Large intestine (tissue), 3 donors: ENCODE measurements around the gene LTB. TPM values are rescaled to one million over a fixed set of nuclear protein-coding genes. Genes with fewer than 3 reads are reported as not detected.

Experiments used
- DNase-seq, 2 donors: peaks; one replicate each; pipeline versions ENCODE4 v3.0.0 to v3.0.0-alpha.2; 2013
- H3K27ac ChIP-seq: one replicate; pipeline ENCODE4 v1.5.1; 2013; ENCODE audit warnings: low read length
- H3K27me3 ChIP-seq: 2 replicates; pipeline ENCODE4 v1.6.1; 2013; ENCODE audit warnings: low read length; ENCODE audit not compliant: control insufficient read depth, insufficient read depth
- H3K36me3 ChIP-seq: 2 replicates; pipeline ENCODE4 v1.6.1; 2013; ENCODE audit warnings: low read length; ENCODE audit not compliant: control insufficient read depth, insufficient read depth
- H3K4me1 ChIP-seq: one replicate; pipeline ENCODE4 v1.6.1; 2013; ENCODE audit warnings: low read length; ENCODE audit not compliant: control insufficient read depth, insufficient read depth
- H3K4me3 ChIP-seq: one replicate; pipeline ENCODE4 v1.5.1; 2013; ENCODE audit warnings: low read length
- H3K9me3 ChIP-seq: one replicate; pipeline ENCODE4 v1.6.1; 2013; ENCODE audit warnings: mild to moderate bottlenecking, low read depth, low read length, moderate library complexity; ENCODE audit not compliant: control insufficient read depth
- WGBS: methylation state at CpG from one replicate; pipeline ENCODE4 v1.1.5; 2013; ENCODE audit warnings: low lambda C conversion rate; ENCODE audit not compliant: insufficient coverage; 5-methylcytosine and 5-hydroxymethylcytosine counted together
- polyA plus RNA-seq: library from polyadenylated mRNA; unstranded; fragments of 120-200 nt; gene quantifications from one replicate; pipeline ENCODE4 v1.2.1, GENCODE V29; 2013

LTB gene
- polyA plus RNA-seq, 1 donor: 20.1 TPM

GRCh38 chr6:31622684-31623091 lies 40.5 kb upstream of the LTB start:
- peaks cover 16% of the 10 kb centered on the region for H3K4me1 ChIP-seq
- WGBS: no CpG with 5 or more reads among the region's 10 CpGs
- no peak overlapping the region for H3K27ac ChIP-seq
- H3K27me3 ChIP-seq: no peaks in the 10 kb centered on the region
- peaks cover 52% of the 10 kb centered on the region for H3K36me3 ChIP-seq
- no peaks in the 10 kb centered on the region for H3K9me3 ChIP-seq
- H3K4me3 ChIP-seq: no peak overlapping the region
- DNase-seq: no peak

DNA sequence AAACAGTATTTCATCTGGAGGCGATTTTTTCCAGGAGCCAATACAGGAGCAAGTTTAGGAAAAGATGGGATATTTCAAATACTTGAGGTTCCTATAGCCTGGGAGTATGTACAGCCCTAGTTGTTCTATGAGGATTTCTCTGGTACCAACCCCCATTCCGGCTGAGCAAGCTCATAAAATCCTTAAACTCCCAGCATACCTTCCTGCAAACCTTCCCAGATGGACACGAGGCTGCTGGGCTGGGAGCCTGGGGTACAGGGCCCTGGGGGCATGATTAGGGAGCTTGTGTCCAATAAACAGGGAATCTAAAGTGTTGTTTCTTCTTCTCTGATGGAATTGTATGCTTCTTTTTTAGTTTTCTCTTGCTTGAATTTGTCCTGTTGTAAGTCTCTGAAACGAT lies 39.8 kb upstream of the LTB start:
- Histone ChIP-seq H3K36me3 (peaks cover 45% of the 10 kb centered on the region), H3K27me3 (no peaks in the 10 kb centered on the region)
- 0% methylated on average over 1 of the region's 4 CpGs for WGBS

GRCh38 chr6:31621320-31621939 lies 39.2 kb upstream of the LTB start:
- DNase-seq: peak in 1 of 2 donors; percentile 28
- peaks cover 16% of the 10 kb centered on the region for H3K4me1 ChIP-seq
- H3K36me3 ChIP-seq: peaks cover 39% of the 10 kb centered on the region
- H3K9me3 ChIP-seq: no peaks in the 10 kb centered on the region
- no peaks in the 10 kb centered on the region for H3K27me3 ChIP-seq
- 4% methylated on average over 9 of the region's 15 CpGs for WGBS
- H3K4me3 ChIP-seq: peak overlapping the region; percentile 92
- peak overlapping the region; percentile 95 for H3K27ac ChIP-seq

More for the DNA sequence above, 39.8 kb upstream of the LTB start:
- DNase-seq: peak in 1 of 2 donors; percentile 31
- Histone ChIP-seq H3K9me3 (no peaks in the 10 kb centered on the region), H3K4me1 (peaks cover 16% of the 10 kb centered on the region), H3K4me3 (peak overlapping the region; percentile 92), H3K27ac (peak overlapping the region; percentile 95)

GRCh38 chr6:31620586-31621319 lies 38.5 kb upstream of the LTB start, which contains the start of gene PRRC2A:
Gene PRRC2A (plus strand): TSS chr6:31620715. CDS start chr6:31622790, 2,075 bp downstream.
- peak in 1 of 2 donors; percentile 49 for DNase-seq
- Histone ChIP-seq H3K4me3 (peak within 1 kb of the TSS; percentile 92), H3K9me3 (no peaks in the 10 kb centered on the region), H3K27ac (peak within 1 kb of the TSS; percentile 98), H3K36me3 (peaks cover 32% of the 10 kb centered on the region), H3K27me3 (no peaks in the 10 kb centered on the region), H3K4me1 (peaks cover 16% of the 10 kb centered on the region)
- WGBS: no CpG with 5 or more reads among the region's 67 CpGs

DNA sequence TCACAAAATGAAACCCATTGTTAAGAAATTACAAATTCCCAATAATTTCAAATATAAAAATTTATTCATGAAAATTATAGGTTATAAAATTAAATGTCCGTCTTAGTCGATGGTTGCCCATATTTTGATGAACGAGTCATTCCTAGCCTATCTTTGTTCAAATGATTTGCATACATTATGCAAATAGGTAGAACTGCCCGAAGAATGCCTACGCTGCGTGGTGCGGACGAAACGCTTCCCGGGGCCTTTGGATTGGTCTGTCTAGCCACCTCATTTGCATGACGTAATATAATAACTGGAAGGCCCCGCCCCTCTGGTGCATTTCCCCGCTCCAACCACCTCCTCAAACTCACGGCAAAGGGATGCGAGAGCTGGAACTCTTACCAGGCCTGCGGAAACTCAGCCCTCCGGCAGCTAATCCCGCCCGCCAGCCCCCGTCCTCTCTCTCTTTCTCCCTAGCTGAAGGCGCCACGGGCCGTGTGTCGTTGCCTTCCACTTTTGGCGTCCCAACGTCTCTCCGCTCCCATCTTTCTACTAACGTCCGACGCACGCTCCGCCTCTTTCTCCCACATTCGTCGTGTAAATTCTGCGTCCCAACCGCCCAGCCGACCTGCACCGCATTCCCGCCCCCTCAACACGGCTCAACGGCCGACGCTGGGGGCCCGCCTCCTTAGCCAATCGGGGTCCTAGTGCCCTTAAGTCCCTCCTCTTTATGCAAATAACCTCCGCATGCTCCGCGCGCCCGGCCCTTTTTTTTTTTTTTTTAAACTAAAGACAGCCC lies 37.8 kb upstream of the LTB start:
- no CpG with 5 or more reads among the region's 50 CpGs for WGBS
- Histone ChIP-seq H3K27me3 (no peaks in the 10 kb centered on the region), H3K4me3 (peak overlapping the region; percentile 92), H3K36me3 (peaks cover 25% of the 10 kb centered on the region), H3K27ac (peak overlapping the region; percentile 98), H3K4me1 (peaks cover 22% of the 10 kb centered on the region), H3K9me3 (no peaks in the 10 kb centered on the region)
- DNase-seq: peak; percentile 99 to 100

- no peak for DNase-seq
- no CpG with 5 or more reads among the region's 2 CpGs for WGBS
- Histone ChIP-seq H3K9me3 (no peaks in the 10 kb centered on the region), H3K36me3 (no peaks in the 10 kb centered on the region), H3K4me3 (no peak overlapping the region), H3K27ac (no peak overlapping the region), H3K27me3 (no peaks in the 10 kb centered on the region), H3K4me1 (peaks cover 30% of the 10 kb centered on the region)
Observed at GRCh38 chr6:31617010-31617409, 34.8 kb upstream of the LTB start.

- WGBS: no CpG with 5 or more reads among the region's 7 CpGs
- H3K4me3 ChIP-seq: peak overlapping the region; percentile 13
- peaks cover 24% of the 10 kb centered on the region for H3K4me1 ChIP-seq
- H3K27me3 ChIP-seq: no peaks in the 10 kb centered on the region
- H3K9me3 ChIP-seq: no peaks in the 10 kb centered on the region
- H3K27ac ChIP-seq: peak overlapping the region; percentile 77
- DNase-seq: no peak
- no peaks in the 10 kb centered on the region for H3K36me3 ChIP-seq
Observed at GRCh38 chr6:31615748-31616147, 33.5 kb upstream of the LTB start.

DNA sequence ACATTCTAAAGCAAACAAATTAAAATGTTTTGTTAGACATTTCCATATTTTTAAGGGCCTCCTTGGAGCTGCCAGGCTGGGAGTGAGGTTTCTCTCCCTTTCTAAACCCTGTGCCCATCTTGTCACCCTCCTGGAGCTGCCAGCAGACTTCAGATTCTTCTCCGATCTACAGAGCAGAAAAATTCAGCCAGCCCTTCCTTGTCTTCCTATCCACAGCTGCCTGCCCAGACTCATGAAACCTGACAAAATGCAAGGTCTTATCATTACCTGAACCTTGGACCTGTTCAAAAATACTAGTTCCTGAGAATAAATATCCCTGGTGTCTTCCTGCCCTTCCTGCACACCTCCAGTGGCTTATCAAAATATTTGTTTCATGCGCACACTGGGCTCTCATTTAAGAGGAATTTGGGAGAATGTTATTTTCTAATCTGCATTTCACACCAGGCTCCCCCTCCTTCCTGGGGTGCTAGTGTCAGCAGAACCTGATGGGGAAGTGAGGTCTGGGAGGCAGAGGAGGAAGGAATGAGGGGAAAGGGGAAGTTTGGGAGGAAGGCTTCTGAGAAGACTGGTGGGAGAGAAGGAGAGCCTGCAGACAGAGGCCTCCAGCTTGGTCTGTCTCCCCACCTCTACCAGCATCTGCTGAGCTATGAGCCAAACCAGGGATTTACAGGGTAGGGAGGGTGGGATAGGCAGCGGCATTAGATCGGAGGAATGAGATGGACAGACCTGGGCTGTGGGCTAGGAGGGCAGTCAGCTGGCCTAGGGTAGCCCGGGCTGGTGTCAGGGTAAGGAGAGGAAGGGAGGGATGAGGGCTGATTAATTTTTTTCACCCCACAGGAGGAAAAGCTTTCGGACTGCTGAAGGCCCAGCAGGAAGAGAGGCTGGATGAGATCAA lies 32.7 kb upstream of the LTB start, which contains the start of gene AIF1:
Gene AIF1, plus strand, starts transcription at position 551 of the 895 bp plus-strand sequence. Its CDS starts 96 bp downstream, at position 647.
- peaks cover 24% of the 10 kb centered on the region for H3K4me1 ChIP-seq
- no peaks in the 10 kb centered on the region for H3K36me3 ChIP-seq
- peak within 1 kb of the TSS; percentile 13 for H3K4me3 ChIP-seq
- no peaks in the 10 kb centered on the region for H3K27me3 ChIP-seq
- 45% methylated on average over 4 of the region's 6 CpGs for WGBS
- peak within 1 kb of the TSS; percentile 77 for H3K27ac ChIP-seq
- DNase-seq: peak; percentile 42 to 69
- no peaks in the 10 kb centered on the region for H3K9me3 ChIP-seq

DNA sequence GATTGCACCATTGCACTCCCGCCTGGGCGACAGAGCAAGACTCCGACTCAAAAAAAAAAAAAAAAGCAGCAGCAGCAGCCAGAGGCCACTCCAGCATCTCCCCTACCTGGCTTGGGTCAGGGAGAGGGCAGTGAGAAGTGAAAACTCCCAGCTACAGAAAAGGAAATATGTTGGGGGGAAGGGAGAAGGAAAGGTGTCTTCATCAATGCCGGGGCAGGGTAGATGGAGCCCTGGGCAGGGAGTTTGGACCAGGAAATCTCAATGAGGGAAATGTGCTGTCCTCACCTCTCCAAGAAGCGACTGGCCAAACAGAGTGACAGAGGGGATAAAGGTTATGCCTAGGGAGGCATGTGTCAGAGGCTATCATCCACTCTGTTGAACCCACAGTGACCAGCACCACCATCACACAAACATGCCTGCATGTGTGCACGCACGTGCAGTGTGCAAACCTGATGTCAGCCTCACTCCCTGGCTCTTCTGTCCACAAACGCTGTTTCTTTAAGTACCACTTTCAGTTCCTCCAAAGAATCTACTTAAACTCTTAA lies 31.9 kb upstream of the LTB start:
- Histone ChIP-seq H3K36me3 (no peaks in the 10 kb centered on the region), H3K27ac (peak overlapping the region; percentile 77), H3K9me3 (no peaks in the 10 kb centered on the region), H3K27me3 (no peaks in the 10 kb centered on the region), H3K4me3 (no peak overlapping the region), H3K4me1 (peaks cover 22% of the 10 kb centered on the region)
- WGBS: no CpG with 5 or more reads among the region's 8 CpGs
- DNase-seq: peak in 1 of 2 donors; percentile 32
